NB4 (cell line): ENCODE data around the gene BCAS3.

Source experiments
- CTCF ChIP-seq: IDR thresholded peaks from one replicate; pipeline ENCODE4 v1.5.1; 2012; ENCODE audit warnings: low read depth, low read length
- MYC ChIP-seq: IDR thresholded peaks from 2 replicates; pipeline ENCODE4 v1.6.1; 2011; ENCODE audit warnings: low read depth, low read length
- POLR2A ChIP-seq: IDR thresholded peaks from 2 replicates; pipeline ENCODE4 v1.6.1; 2011; ENCODE audit warnings: mild to moderate bottlenecking; ENCODE audit not compliant: insufficient read length; ENCODE audit errors: extremely low read depth

GRCh38 chr17:60933739-60934138 is 256.1 kb downstream of the BCAS3 start:
- TF ChIP-seq CTCF (no peak), POLR2A (no peak), MYC (no peak)
